PFSK-1 (cell line): ENCODE results near the gene HIKESHI.

Experiments used
- FOXP2 ChIP-seq: optimal IDR thresholded peaks from 2 replicates; pipeline ENCODE3; 2011; ENCODE audit warnings: borderline replicate concordance, control low read depth, inconsistent platforms; ENCODE audit not compliant: insufficient read depth; ENCODE audit errors: extremely low read length, extremely low read depth
- POLR2AphosphoS5 ChIP-seq: IDR thresholded peaks from 2 replicates; pipeline ENCODE4 v1.6.1; 2012; ENCODE audit warnings: low read depth, mild to moderate bottlenecking, control low read depth, low read length, moderate library complexity
- SIN3A ChIP-seq: IDR thresholded peaks from 2 replicates; pipeline ENCODE4 v1.6.1; 2012; ENCODE audit warnings: mild to moderate bottlenecking, low read length, moderate library complexity, borderline replicate concordance; ENCODE audit not compliant: insufficient read depth
- TAF1 ChIP-seq: IDR thresholded peaks from 2 replicates; pipeline ENCODE4 v1.6.1; 2012; ENCODE audit warnings: low read length, control low read depth, borderline replicate concordance; ENCODE audit not compliant: insufficient read depth
- TF ChIP-seq, protein P1 (sequence below), 2 experiments: IDR thresholded peaks; 2 replicates each; pipeline versions ENCODE4 v1.6.1 to v1.8.0; 2011 to 2012; ENCODE audit warnings: low read depth in 2 of 2, low read length in 2 of 2, control low read depth in 1 of 2, inconsistent platforms in 1 of 2, mild to moderate bottlenecking in 1 of 2, moderate library complexity in 1 of 2; ENCODE audit not compliant: insufficient read depth in 1 of 2

DNA sequence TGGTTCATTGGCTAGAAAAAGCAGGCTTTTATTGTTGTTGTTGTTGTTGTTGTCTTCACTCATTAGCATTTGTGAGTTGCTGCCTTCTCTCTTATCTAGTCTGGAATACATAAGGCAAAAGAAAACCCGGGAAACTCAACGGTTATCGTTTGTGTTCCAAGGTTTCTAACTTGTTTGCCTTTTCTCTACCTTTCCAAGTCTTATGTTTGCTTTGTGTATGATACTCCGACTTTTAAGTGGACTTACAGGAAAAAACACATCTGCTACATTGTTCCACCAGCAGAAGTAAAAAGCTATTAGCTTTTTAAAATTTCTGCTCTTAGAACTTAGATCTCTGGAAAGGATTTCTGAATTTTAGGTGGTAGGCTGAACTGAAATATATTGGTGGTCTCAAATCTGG, 27.0 kb upstream of the HIKESHI start:
- TF ChIP-seq POLR2AphosphoS5 (no peak), TAF1 (no peak), FOXP2 (no peak), SIN3A (no peak)
- TF ChIP-seq, protein P1, sequence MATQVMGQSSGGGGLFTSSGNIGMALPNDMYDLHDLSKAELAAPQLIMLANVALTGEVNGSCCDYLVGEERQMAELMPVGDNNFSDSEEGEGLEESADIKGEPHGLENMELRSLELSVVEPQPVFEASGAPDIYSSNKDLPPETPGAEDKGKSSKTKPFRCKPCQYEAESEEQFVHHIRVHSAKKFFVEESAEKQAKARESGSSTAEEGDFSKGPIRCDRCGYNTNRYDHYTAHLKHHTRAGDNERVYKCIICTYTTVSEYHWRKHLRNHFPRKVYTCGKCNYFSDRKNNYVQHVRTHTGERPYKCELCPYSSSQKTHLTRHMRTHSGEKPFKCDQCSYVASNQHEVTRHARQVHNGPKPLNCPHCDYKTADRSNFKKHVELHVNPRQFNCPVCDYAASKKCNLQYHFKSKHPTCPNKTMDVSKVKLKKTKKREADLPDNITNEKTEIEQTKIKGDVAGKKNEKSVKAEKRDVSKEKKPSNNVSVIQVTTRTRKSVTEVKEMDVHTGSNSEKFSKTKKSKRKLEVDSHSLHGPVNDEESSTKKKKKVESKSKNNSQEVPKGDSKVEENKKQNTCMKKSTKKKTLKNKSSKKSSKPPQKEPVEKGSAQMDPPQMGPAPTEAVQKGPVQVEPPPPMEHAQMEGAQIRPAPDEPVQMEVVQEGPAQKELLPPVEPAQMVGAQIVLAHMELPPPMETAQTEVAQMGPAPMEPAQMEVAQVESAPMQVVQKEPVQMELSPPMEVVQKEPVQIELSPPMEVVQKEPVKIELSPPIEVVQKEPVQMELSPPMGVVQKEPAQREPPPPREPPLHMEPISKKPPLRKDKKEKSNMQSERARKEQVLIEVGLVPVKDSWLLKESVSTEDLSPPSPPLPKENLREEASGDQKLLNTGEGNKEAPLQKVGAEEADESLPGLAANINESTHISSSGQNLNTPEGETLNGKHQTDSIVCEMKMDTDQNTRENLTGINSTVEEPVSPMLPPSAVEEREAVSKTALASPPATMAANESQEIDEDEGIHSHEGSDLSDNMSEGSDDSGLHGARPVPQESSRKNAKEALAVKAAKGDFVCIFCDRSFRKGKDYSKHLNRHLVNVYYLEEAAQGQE (IDR thresholded peaks at IDR 0.05; ENCODE audit: insufficient read depth in 1 of 2, low read depth in 2 of 2, low read length in 2 of 2), result no peak
